Breast epithelium (tissue), 4 donors: ENCODE results near the gene NTSR1. TPM values are rescaled to one million over a fixed set of nuclear protein-coding genes. Genes with fewer than 3 reads are reported as not detected.

Source experiments
- DNase-seq, 2 donors: peaks; one replicate each; pipeline ENCODE4 v3.0.0-alpha.2; 2019; ENCODE audit warnings: low spot score in 2 of 2
- H3K27ac ChIP-seq, 2 donors: fragments of 200-600 bp; sonication (generic) in 1 of 2; one replicate each; pipeline ENCODE4 v1.5.1; 2016 to 2019; ENCODE audit warnings: mild to moderate bottlenecking in 1 of 2
- H3K27me3 ChIP-seq, 2 donors: fragments of 200-600 bp; sonication (generic) in 1 of 2; one replicate each; pipeline versions ENCODE4 v1.5.1 to v1.6.0; 2017 to 2019; ENCODE audit warnings: control low read depth in 1 of 2, mild to moderate bottlenecking in 1 of 2
- H3K36me3 ChIP-seq: fragments of 200-600 bp; one replicate; pipeline ENCODE4 v1.5.1; 2019
- H3K4me1 ChIP-seq, 2 donors: fragments of 200-600 bp; sonication (generic); one replicate each; pipeline ENCODE4 v1.5.1; 2016 to 2019; ENCODE audit warnings: control low read depth in 1 of 2
- H3K4me3 ChIP-seq, 3 donors: fragments of 200-600 bp; sonication (generic); 1 replicate in 2 of 3; 2 replicates in 1 of 3; pipeline ENCODE4 v1.5.1; 2016 to 2019; ENCODE audit warnings: mild to moderate bottlenecking in 3 of 3, moderate library complexity in 2 of 3
- H3K9me3 ChIP-seq, 2 donors: fragments of 200-600 bp; sonication (generic) in 1 of 2; one replicate each; pipeline ENCODE4 v1.5.1; 2016 to 2019; ENCODE audit warnings: control low read depth in 1 of 2
- POLR2A ChIP-seq: fragments of 450-650 bp; IDR thresholded peaks from one replicate; pipeline ENCODE4 v1.6.1; 2016; ENCODE audit warnings: antibody characterized with exemption, mild to moderate bottlenecking, moderate library complexity
- POLR2AphosphoS5 ChIP-seq, 3 donors: sonication (generic); formaldehyde crosslinking; IDR thresholded peaks; one replicate each; pipeline ENCODE4 v1.6.1; 2017; ENCODE audit warnings: antibody characterized with exemption in 3 of 3
- intact Hi-C: fragments of 100-400 bp; cut with DNase I; formaldehyde crosslinking; loops from one replicate; pipeline ENCODE4 v1.15.1; 2023; ENCODE audit warnings: low total_unique reads
- total RNA-seq, 3 donors: library from RNA; depleted of rRNA; stranded (reverse); fragments of >200 nt; gene quantifications; one replicate each; pipeline ENCODE4 v1.1.0, GENCODE V29; 2016
- TF ChIP-seq, protein P1 (sequence below), 3 donors: fragments of 450-650 bp; IDR thresholded peaks; one replicate each; pipeline ENCODE4 v1.5.1; 2016 to 2017; ENCODE audit warnings: antibody characterized with exemption in 3 of 3, mild to moderate bottlenecking in 3 of 3, moderate library complexity in 3 of 3

Gene NTSR1
- total RNA-seq, 3 donors from 2014 or later = under 0.01 TPM; not detected in 2

DNA sequence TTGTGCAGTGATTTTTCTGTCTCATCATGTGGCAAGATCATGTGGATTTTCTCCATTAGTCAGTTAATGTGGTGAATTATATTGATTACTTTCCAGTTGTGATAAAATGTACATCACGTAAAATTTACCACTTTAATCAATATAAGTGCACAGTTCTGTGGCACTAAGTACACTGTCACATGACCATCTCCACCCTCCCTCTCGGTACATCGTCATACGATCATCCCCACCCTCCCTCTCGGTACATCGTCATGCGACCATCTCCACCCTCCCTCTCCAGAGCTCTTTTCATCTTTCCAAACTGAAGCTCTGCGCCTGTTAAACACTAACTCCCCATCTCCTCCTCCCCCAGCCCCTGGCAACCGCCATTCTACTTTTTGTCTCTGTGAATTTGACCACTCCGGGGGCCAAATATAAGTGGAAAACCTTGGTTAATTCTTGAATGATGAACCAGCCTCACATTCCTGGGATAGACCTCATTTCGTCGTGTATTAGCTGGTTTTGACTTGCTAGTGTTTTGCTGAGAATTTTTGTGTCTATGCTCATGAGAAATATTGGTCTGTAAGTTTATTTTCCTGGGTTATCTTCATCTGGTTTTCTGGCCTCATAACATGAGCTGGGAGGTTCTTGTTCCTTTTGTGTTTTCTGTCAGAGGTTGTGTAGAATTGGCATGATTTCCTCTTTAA lies 10.8 kb downstream of the NTSR1 start:
- Histone ChIP-seq H3K9me3 (peaks cover 0 to 11% of the 10 kb centered on the region in 2 donors), H3K4me3 (no peak overlapping the region), H3K36me3 (no peaks in the 10 kb centered on the region), H3K27ac (no peak overlapping the region), H3K4me1 (no peaks in the 10 kb centered on the region), H3K27me3 (peaks cover 0 to 49% of the 10 kb centered on the region in 2 donors)
- intact Hi-C loops = loop anchor here (5.0 kb wide), 1 partner anchor 458 kb away; no protein-coding TSS in a partner anchor
- DNase-seq = no peak
- TF ChIP-seq, protein P1, sequence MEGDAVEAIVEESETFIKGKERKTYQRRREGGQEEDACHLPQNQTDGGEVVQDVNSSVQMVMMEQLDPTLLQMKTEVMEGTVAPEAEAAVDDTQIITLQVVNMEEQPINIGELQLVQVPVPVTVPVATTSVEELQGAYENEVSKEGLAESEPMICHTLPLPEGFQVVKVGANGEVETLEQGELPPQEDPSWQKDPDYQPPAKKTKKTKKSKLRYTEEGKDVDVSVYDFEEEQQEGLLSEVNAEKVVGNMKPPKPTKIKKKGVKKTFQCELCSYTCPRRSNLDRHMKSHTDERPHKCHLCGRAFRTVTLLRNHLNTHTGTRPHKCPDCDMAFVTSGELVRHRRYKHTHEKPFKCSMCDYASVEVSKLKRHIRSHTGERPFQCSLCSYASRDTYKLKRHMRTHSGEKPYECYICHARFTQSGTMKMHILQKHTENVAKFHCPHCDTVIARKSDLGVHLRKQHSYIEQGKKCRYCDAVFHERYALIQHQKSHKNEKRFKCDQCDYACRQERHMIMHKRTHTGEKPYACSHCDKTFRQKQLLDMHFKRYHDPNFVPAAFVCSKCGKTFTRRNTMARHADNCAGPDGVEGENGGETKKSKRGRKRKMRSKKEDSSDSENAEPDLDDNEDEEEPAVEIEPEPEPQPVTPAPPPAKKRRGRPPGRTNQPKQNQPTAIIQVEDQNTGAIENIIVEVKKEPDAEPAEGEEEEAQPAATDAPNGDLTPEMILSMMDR (IDR thresholded peaks at IDR 0.05) = no peak
- TF ChIP-seq POLR2A = no peak

DNA sequence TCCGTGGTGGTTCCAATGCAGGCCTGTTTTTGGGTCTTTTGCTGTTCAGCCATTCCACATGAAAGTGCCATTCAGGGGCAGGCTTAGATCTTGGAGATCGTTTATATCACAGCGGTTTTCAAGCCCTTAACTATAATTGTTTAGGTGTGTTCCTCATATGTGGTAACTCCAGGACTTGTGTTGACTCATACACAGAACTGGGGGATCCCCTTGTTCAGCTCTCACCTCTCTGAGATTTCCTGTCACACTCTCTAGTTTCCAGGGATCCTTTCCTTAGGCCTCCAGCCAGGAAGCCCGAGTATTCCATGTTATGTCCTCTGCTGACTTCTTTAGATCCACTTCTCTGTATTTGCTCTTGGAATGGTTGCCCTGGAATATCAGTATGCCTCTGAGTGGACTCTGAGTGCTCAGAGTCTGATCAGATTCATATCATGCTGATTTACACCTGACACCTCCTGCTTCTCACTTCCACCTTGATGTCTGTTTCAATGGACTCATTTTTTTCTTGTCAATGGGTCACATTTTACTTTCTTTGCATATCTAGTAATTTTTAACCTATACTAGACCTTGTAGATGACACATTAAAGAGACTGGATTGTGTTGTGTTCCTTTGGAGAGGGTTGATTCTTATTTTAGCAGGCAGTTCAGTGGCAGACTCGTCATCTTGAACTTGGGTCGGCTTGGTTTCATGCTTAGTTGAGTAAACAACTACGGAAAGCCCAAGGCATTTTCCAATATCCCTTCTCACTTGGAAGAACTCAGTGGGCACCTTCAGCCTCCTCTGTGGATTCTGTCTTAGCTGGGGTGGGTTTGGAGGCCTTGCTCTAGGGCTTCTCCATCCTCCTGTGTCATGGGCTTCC lies 13.1 kb downstream of the NTSR1 start:
- no peak for DNase-seq
- no peak for TF ChIP-seq POLR2AphosphoS5 (IDR thresholded peaks at IDR 0.05)
- TF ChIP-seq POLR2A = no peak
- TF ChIP-seq, protein P1 (IDR thresholded peaks at IDR 0.05) = no peak
- Histone ChIP-seq H3K27me3 (peaks cover 0 to 65% of the 10 kb centered on the region in 2 donors), H3K9me3 (peaks cover 0 to 11% of the 10 kb centered on the region in 2 donors), H3K36me3 (no peaks in the 10 kb centered on the region), H3K4me3 (no peak overlapping the region), H3K4me1 (no peaks in the 10 kb centered on the region), H3K27ac (no peak overlapping the region)
- intact Hi-C loops = no loop called here

DNA sequence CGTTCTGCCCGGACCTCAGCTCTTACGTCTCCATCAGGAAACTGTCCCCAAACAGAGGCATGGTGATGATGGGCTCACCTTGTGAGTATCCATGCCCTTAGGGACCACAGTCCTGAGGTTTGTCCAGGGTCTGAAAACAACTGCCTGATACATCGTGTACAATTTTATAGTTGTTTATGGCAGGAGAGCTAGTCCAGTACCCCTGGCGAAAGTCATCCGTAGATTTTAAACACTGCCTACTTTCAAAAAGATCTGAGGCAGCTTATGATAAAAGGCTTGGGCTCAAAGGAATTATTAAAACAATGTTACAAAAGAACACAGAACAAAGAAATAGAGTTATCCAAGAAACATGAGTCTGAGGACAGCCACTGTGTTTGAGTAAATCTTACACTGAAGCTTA lies 14.0 kb downstream of the NTSR1 start:
- intact Hi-C loops = no loop called here
- H3K27me3 ChIP-seq = peaks cover 0 to 66% of the 10 kb centered on the region in 2 donors
- H3K27ac ChIP-seq = no peak overlapping the region
- no peaks in the 10 kb centered on the region for H3K4me1 ChIP-seq
- H3K4me3 ChIP-seq = no peak overlapping the region
- H3K36me3 ChIP-seq = no peaks in the 10 kb centered on the region
- no peak for DNase-seq
- peaks cover 0 to 11% of the 10 kb centered on the region in 2 donors for H3K9me3 ChIP-seq
- TF ChIP-seq, protein P1 (IDR thresholded peaks at IDR 0.05) = no peak
- no peak for TF ChIP-seq POLR2A
- TF ChIP-seq POLR2AphosphoS5 (IDR thresholded peaks at IDR 0.05) = no peak

DNA sequence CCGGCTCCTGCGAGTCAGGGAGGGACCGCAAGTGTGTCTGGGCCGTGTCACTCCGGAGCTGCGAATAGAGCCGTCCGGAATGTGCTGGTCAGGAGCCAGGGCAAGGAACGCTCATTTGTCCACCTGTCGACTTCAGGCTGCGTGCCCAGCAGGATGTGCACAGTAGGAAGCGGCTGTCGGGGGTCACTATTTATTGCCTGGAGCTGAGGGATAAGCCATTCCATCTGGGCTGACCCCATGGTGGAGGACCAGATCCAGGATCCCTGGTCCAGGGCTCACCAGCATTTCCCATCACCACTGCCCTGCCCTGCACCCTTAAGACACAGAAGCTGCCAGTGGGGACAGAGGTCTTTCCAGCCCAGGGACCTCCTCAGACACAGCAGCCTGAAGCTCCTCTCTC lies 14.7 kb downstream of the NTSR1 start:
- Histone ChIP-seq H3K4me1 (no peaks in the 10 kb centered on the region), H3K27me3 (peaks cover 0 to 66% of the 10 kb centered on the region in 2 donors), H3K36me3 (no peaks in the 10 kb centered on the region), H3K27ac (no peak overlapping the region), H3K4me3 (no peak overlapping the region), H3K9me3 (peaks cover 0 to 11% of the 10 kb centered on the region in 2 donors)
- intact Hi-C loops = no loop called here
- no peak for TF ChIP-seq POLR2A
- TF ChIP-seq, protein P1 (IDR thresholded peaks at IDR 0.05) = no peak
- TF ChIP-seq POLR2AphosphoS5 (IDR thresholded peaks at IDR 0.05) = no peak
- DNase-seq = no peak
